HEK293T (cell line): Measurements from ENCODE around the gene SCN3A.

Experiments used
- CTCF ChIA-PET: fragments of 350-600 bp; formaldehyde crosslinking; extraction: SDS; loops from one replicate; lab custom pipeline; 2021; ENCODE audit warnings: antibody characterized with exemption, inconsistent platforms; lab: Yijun Ruan, JAX
- POLR2A ChIA-PET: fragments of 350-600 bp; formaldehyde crosslinking; extraction: SDS; loops from one replicate; lab custom pipeline; 2020; ENCODE audit warnings: antibody characterized with exemption, inconsistent platforms; lab: Yijun Ruan, JAX
- DNase-seq: peaks from one replicate; pipeline ENCODE4 v3.0.0; 2012; ENCODE audit warnings: mixed read lengths; ENCODE audit errors: extremely low spot score
- ARNT ChIP-seq: fragments of 450-650 bp; IDR thresholded peaks from 2 replicates; pipeline ENCODE4 v1.6.1; 2017; ENCODE audit warnings: mild to moderate bottlenecking
- BHLHE40 ChIP-seq: fragments of 450-650 bp; IDR thresholded peaks from 2 replicates; pipeline ENCODE4 v1.6.1; 2016; ENCODE audit warnings: mild to moderate bottlenecking, moderate library complexity, borderline replicate concordance
- CTBP1 ChIP-seq: fragments of 450-650 bp; IDR thresholded peaks from 2 replicates; pipeline ENCODE4 v1.6.1; 2016; ENCODE audit warnings: borderline replicate concordance
- ELF4 ChIP-seq: fragments of 450-650 bp; IDR thresholded peaks from 2 replicates; pipeline ENCODE4 v1.6.1; 2017; ENCODE audit warnings: antibody characterized with exemption
- FOXA1 ChIP-seq: fragments of 450-650 bp; IDR thresholded peaks from 2 replicates; pipeline ENCODE4 v1.6.1; 2016; ENCODE audit warnings: mild to moderate bottlenecking
- FOXK2 ChIP-seq: fragments of 450-650 bp; IDR thresholded peaks from 2 replicates; pipeline ENCODE4 v1.6.1; 2016; ENCODE audit warnings: mild to moderate bottlenecking
- FOXM1 ChIP-seq: fragments of 450-650 bp; IDR thresholded peaks from 2 replicates; pipeline ENCODE4 v1.6.1; 2017; ENCODE audit warnings: mild to moderate bottlenecking, borderline replicate concordance
- HDGF ChIP-seq: fragments of 450-650 bp; IDR thresholded peaks from 2 replicates; pipeline ENCODE4 v1.6.1; 2017; ENCODE audit warnings: antibody characterized with exemption, borderline replicate concordance
- L3MBTL2 ChIP-seq: fragments of 450-650 bp; conservative IDR thresholded peaks from 2 replicates; pipeline ENCODE4 v1.6.1; 2016; ENCODE audit warnings: mild to moderate bottlenecking
- LEF1 ChIP-seq: fragments of 450-650 bp; IDR thresholded peaks from 2 replicates; pipeline ENCODE4 v1.6.1; 2017; ENCODE audit warnings: mild to moderate bottlenecking, borderline replicate concordance
- NFRKB ChIP-seq: fragments of 450-650 bp; IDR thresholded peaks from 2 replicates; pipeline ENCODE4 v1.6.1; 2016; ENCODE audit warnings: mild to moderate bottlenecking, moderate library complexity
- PKNOX1 ChIP-seq: fragments of 450-650 bp; IDR thresholded peaks from 2 replicates; pipeline ENCODE4 v1.6.1; 2016
- SP1 ChIP-seq: fragments of 450-650 bp; IDR thresholded peaks from 2 replicates; pipeline ENCODE4 v1.6.1; 2017
- SUZ12 ChIP-seq: fragments of 450-650 bp; IDR thresholded peaks from 2 replicates; pipeline ENCODE4 v1.6.1; 2016; ENCODE audit warnings: mild to moderate bottlenecking
- TARDBP ChIP-seq: fragments of 450-650 bp; IDR thresholded peaks from 2 replicates; pipeline ENCODE4 v1.6.1; 2016
- ZNF384 ChIP-seq: fragments of 450-650 bp; IDR thresholded peaks from 2 replicates; pipeline ENCODE4 v1.6.1; 2016

Gene SCN3A

GRCh38 chr2:165074323-165074722 is 129.5 kb downstream of the SCN3A start:
- no peak for DNase-seq
- TF ChIP-seq LEF1 (no peak), ARNT (no peak), HDGF (no peak), SUZ12 (no peak), FOXK2 (no peak), L3MBTL2 (no peak)
- POLR2A ChIA-PET: no interaction called here
- CTCF ChIA-PET: no interaction called here

DNA sequence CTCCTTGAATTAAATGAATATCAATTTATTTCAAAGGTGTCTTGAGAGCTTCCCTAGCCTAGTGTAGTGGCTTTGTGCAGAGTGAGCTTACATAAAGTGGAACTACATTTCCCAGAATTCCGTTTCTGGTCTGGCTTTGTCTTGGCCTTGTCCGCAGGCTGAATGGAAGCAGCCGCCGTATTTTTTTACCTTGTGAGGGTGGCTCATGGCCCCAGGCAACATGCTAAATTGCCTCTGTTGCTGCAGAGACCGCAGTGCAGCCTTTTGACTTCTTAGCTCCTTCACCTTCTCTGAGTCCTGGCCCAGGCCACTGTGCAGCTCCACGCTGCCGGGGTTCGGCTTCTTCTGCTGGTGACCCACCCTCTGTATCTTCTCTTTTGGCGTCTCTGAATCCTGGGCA is 133.8 kb downstream of the SCN3A start:
- no peak for DNase-seq
- ChIA-PET CTCF (no interaction called here), POLR2A (no interaction called here)
- no peak for TF ChIP-seq PKNOX1
- TF ChIP-seq BHLHE40: no peak
- TF ChIP-seq SP1: no peak
- no peak for TF ChIP-seq NFRKB
- TF ChIP-seq ELF4: no peak
- TF ChIP-seq CTBP1: no peak
- TF ChIP-seq HDGF: no peak
- no peak for TF ChIP-seq FOXK2
- TF ChIP-seq TARDBP: no peak
- TF ChIP-seq L3MBTL2: no peak
- no peak for TF ChIP-seq FOXA1
- TF ChIP-seq LEF1: no peak
- TF ChIP-seq SUZ12: no peak
- no peak for TF ChIP-seq ZNF384
- no peak for TF ChIP-seq FOXM1
- TF ChIP-seq ARNT: no peak

GRCh38 chr2:165069151-165069550 is 134.7 kb downstream of the SCN3A start:
- ChIA-PET CTCF (interaction anchor here (1.0 kb wide), 1 partner anchor 52 kb away, joined by 5 read pairs; no protein-coding TSS in a partner anchor), POLR2A (no interaction called here)
- TF ChIP-seq PKNOX1 (no peak), LEF1 (no peak), L3MBTL2 (no peak), HDGF (no peak), CTBP1 (no peak), SUZ12 (no peak), NFRKB (no peak), FOXA1 (no peak), ARNT (no peak), ELF4 (no peak), BHLHE40 (no peak), SP1 (no peak), TARDBP (no peak), FOXK2 (no peak), ZNF384 (no peak)
- DNase-seq: no peak

- no peak for DNase-seq
- TF ChIP-seq HDGF: no peak
- TF ChIP-seq NFRKB: no peak
- no peak for TF ChIP-seq TARDBP
- no peak for TF ChIP-seq SUZ12
- no peak for TF ChIP-seq BHLHE40
- TF ChIP-seq FOXK2: no peak
- no peak for TF ChIP-seq L3MBTL2
- no peak for TF ChIP-seq LEF1
- no peak for TF ChIP-seq PKNOX1
- TF ChIP-seq ZNF384: no peak
- no peak for TF ChIP-seq CTBP1
- TF ChIP-seq FOXA1: no peak
- no peak for TF ChIP-seq ARNT
- TF ChIP-seq ELF4: no peak
- no peak for TF ChIP-seq SP1
- no peak for TF ChIP-seq FOXM1
- ChIA-PET POLR2A (no interaction called here), CTCF (no interaction called here)
These were observed 135.4 kb downstream of the SCN3A start for GRCh38 chr2:165068487-165068757.

DNA sequence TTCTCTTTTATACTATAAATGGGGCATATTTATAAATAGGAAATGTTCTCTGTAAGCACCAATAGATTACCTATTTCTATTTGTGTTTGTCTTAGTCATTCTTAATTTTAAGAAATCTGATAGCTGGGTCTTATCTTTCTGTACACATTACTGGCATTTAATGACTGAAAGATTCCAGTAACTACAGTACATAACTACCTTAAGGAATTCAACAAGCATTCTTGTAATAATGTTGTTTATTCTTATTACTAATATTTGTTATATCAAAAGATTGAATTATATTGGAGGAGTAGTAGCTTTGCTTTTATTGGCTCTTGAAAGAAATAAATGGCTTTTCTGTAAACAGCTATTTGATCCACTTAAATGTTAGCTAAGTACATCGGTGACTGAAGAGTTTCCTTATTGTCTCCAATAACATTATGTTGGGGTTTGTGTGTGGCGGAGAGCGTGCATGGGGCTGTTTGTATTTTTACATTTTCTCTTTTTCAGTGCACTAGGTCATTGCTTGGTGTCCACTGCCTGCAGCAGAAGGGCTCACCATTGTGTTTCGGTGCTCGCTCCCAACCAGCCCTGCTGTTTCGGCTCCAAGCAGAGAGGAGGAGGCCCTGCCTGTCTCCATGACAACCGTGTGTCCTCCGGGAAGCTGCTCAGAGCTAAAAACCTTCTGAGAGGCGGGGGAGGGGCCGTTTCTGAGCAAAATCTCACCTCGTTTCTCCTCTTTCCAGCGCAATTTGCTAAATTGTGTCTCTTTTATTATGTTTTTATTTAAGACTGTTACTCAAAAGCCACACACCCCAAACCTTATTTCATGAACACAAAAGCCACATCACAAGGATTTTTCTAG is 136.0 kb downstream of the SCN3A start:
- DNase-seq: peak; percentile 83
- POLR2A ChIA-PET: no interaction called here
- TF ChIP-seq ZNF384: no peak
- no peak for TF ChIP-seq L3MBTL2
- no peak for TF ChIP-seq SP1
- TF ChIP-seq CTBP1: no peak
- no peak for TF ChIP-seq BHLHE40
- no peak for TF ChIP-seq ELF4
- no peak for TF ChIP-seq HDGF
- no peak for TF ChIP-seq FOXM1
- TF ChIP-seq LEF1: no peak
- no peak for TF ChIP-seq FOXK2
- TF ChIP-seq TARDBP: no peak
- no peak for TF ChIP-seq PKNOX1
- TF ChIP-seq ARNT: no peak
- no peak for TF ChIP-seq NFRKB
- no peak for TF ChIP-seq SUZ12
- no peak for TF ChIP-seq FOXA1
- CTCF ChIA-PET: no interaction called here
